PC-3 (cell line): Measurements from ENCODE around the gene HMCN2. TPM values are rescaled to one million over a fixed set of nuclear protein-coding genes. Genes with fewer than 3 reads are reported as not detected.

Experiments
- ATAC-seq: fragments of 200-7000 bp; cut with Tn5 transposase; 2 replicates; pipeline ENCODE4 v1.9.1; 2020; ENCODE audit warnings: mild to moderate bottlenecking, moderate library complexity
- BruUV-seq: library from RNA; stranded (reverse); fragments of 400-500 nt; replicated peaks from 2 replicates; lab custom pipeline; 2021; lab: Mats Ljungman, UMichigan
- CTCF ChIA-PET: fragments of 300-600 bp; sonication (Branson Sonifier 250); formaldehyde crosslinking; loops from one replicate; lab custom pipeline; 2022; ENCODE audit warnings: antibody characterized with exemption; lab: Charles Lee
- POLR2A ChIA-PET: fragments of 300-600 bp; sonication (Branson Sonifier 250); formaldehyde crosslinking; loops from one replicate; lab custom pipeline; 2022; ENCODE audit warnings: antibody characterized with exemption; ENCODE audit not compliant: unreplicated experiment; lab: Charles Lee
- DNase-seq: peaks from one replicate; pipeline ENCODE4 v3.0.0-alpha.2; 2015
- H2AFZ ChIP-seq: fragments of 300-600 bp; sonication (generic); 2 replicates; pipeline ENCODE4 v1.6.0; 2016; ENCODE audit warnings: antibody characterized with exemption, low read length
- H3F3A ChIP-seq: fragments of 300-600 bp; sonication (generic); one replicate; pipeline ENCODE4 v1.6.0; 2017; ENCODE audit warnings: antibody characterized with exemption, low read length, control low read depth, mild to moderate bottlenecking; ENCODE audit not compliant: unreplicated experiment
- H3K27ac ChIP-seq: fragments of 300-600 bp; sonication (generic); 2 replicates; pipeline ENCODE4 v1.5.1; 2016; ENCODE audit warnings: mild to moderate bottlenecking, low read length
- H3K27me3 ChIP-seq: fragments of 300-600 bp; sonication (generic); 2 replicates; pipeline ENCODE4 v1.6.1; 2016; ENCODE audit warnings: low read length, mixed read lengths
- H3K36me3 ChIP-seq: fragments of 300-600 bp; sonication (generic); 2 replicates; pipeline ENCODE4 v1.6.1; 2016; ENCODE audit warnings: low read depth, mixed run types, low read length, mixed read lengths
- H3K4me1 ChIP-seq: fragments of 300-600 bp; sonication (generic); 2 replicates; pipeline ENCODE4 v1.5.1; 2016; ENCODE audit warnings: low read length; ENCODE audit not compliant: insufficient read depth
- H3K4me2 ChIP-seq: fragments of 300-600 bp; sonication (generic); 2 replicates; pipeline ENCODE4 v1.6.0; 2016; ENCODE audit warnings: low read length
- H3K4me3 ChIP-seq: fragments of 300-600 bp; sonication (generic); 2 replicates; pipeline ENCODE4 v1.5.1; 2016; ENCODE audit warnings: mild to moderate bottlenecking, low read length, mixed read lengths
- H3K79me2 ChIP-seq: fragments of 300-600 bp; sonication (generic); 2 replicates; pipeline ENCODE4 v1.6.1; 2017; ENCODE audit warnings: low read length, mixed read lengths
- H3K9ac ChIP-seq: fragments of 300-600 bp; sonication (generic); 2 replicates; pipeline ENCODE4 v1.6.0; 2016; ENCODE audit warnings: mild to moderate bottlenecking, low read length
- H3K9me2 ChIP-seq: fragments of 300-600 bp; sonication (generic); replicated peaks from 2 replicates; pipeline ENCODE4 v1.6.1; 2016; ENCODE audit warnings: mixed run types, low read length, mixed read lengths
- H3K9me3 ChIP-seq: fragments of 300-600 bp; sonication (generic); 2 replicates; pipeline ENCODE4 v1.6.1; 2016; ENCODE audit warnings: low read length, mixed read lengths
- H4K20me1 ChIP-seq: fragments of 300-600 bp; sonication (generic); 2 replicates; pipeline ENCODE4 v1.6.1; 2016; ENCODE audit warnings: low read length, mixed read lengths
- CTCF ChIP-seq: fragments of 300-600 bp; sonication (generic); conservative IDR thresholded peaks from 2 replicates; pipeline ENCODE4 v1.5.1; 2017; ENCODE audit warnings: antibody characterized with exemption, low read depth, mild to moderate bottlenecking, low read length
- EZH2 ChIP-seq: fragments of 300-600 bp; sonication (generic); IDR thresholded peaks from one replicate; pipeline ENCODE4 v1.6.1; 2017; ENCODE audit warnings: antibody characterized with exemption, mild to moderate bottlenecking, low read length; ENCODE audit not compliant: unreplicated experiment
- EZH2phosphoT487 ChIP-seq: fragments of 300-600 bp; sonication (generic); IDR thresholded peaks from 2 replicates; pipeline ENCODE4 v1.6.1; 2018; ENCODE audit warnings: mild to moderate bottlenecking, antibody characterized with exemption, low read length, borderline replicate concordance
- intact Hi-C: fragments of 100-400 bp; cut with micrococcal nuclease; formaldehyde crosslinking; loops from 2 replicates; pipeline ENCODE4 v1.9.0; 2023
- total RNA-seq: library from RNA; depleted of rRNA; stranded (reverse); fragments of >200 nt; gene quantifications from 2 replicates; pipeline ENCODE4 v1.2.3, GENCODE V29; 2014

Gene HMCN2
- total RNA-seq, 1 experiment from 2014 or later, result 0.11 TPM

GRCh38 chr9:130479587-130479986 lies 214.0 kb downstream of the HMCN2 start:
- ChIA-PET CTCF (no interaction called here), POLR2A (no interaction called here)
- Histone ChIP-seq H3K9me3 (no peaks in the 10 kb centered on the region), H3K4me1 (no peaks in the 10 kb centered on the region), H3F3A (no peaks in the 10 kb centered on the region), H3K4me3 (no peak overlapping the region), H3K9me2 (no peaks in the 10 kb centered on the region), H3K27ac (no peak overlapping the region), H3K36me3 (no peaks in the 10 kb centered on the region), H4K20me1 (no peaks in the 10 kb centered on the region), H3K4me2 (no peak overlapping the region), H3K79me2 (no peaks in the 10 kb centered on the region), H3K9ac (no peak overlapping the region), H2AFZ (no peak overlapping the region), H3K27me3 (no peaks in the 10 kb centered on the region)
- BruUV-seq, result no TSS peak
- ATAC-seq (no peak), DNase-seq (no peak)
- TF ChIP-seq EZH2, result no peak
- no peak for TF ChIP-seq CTCF
- TF ChIP-seq EZH2phosphoT487, result no peak
- intact Hi-C loops, result no loop called here

GRCh38 chr9:130480673-130481072 lies 215.1 kb downstream of the HMCN2 start:
- no peaks in the 10 kb centered on the region for H4K20me1 ChIP-seq
- DNase-seq (no peak), ATAC-seq (no peak)
- no peaks in the 10 kb centered on the region for H3K27me3 ChIP-seq
- BruUV-seq, result no TSS peak
- H3K9ac ChIP-seq, result no peak overlapping the region
- CTCF ChIA-PET, result no interaction called here
- H3K27ac ChIP-seq, result no peak overlapping the region
- no peaks in the 10 kb centered on the region for H3K36me3 ChIP-seq
- POLR2A ChIA-PET, result no interaction called here
- H3F3A ChIP-seq, result no peaks in the 10 kb centered on the region
- H2AFZ ChIP-seq, result no peak overlapping the region
- no peak for TF ChIP-seq EZH2
- TF ChIP-seq CTCF, result peak; percentile 32; the same call in 1 of the 2 replicates
- H3K79me2 ChIP-seq, result no peaks in the 10 kb centered on the region
- no peak overlapping the region for H3K4me2 ChIP-seq
- H3K4me1 ChIP-seq, result no peaks in the 10 kb centered on the region
- no peak overlapping the region for H3K4me3 ChIP-seq
- H3K9me2 ChIP-seq, result no peaks in the 10 kb centered on the region
- no peaks in the 10 kb centered on the region for H3K9me3 ChIP-seq
- intact Hi-C loops, result no loop called here

GRCh38 chr9:130482463-130482862 lies 216.9 kb downstream of the HMCN2 start:
- no peak overlapping the region for H3K27ac ChIP-seq
- no peaks in the 10 kb centered on the region for H3K4me1 ChIP-seq
- H2AFZ ChIP-seq, result no peak overlapping the region
- BruUV-seq, result no TSS peak
- H3F3A ChIP-seq, result no peaks in the 10 kb centered on the region
- no peaks in the 10 kb centered on the region for H3K36me3 ChIP-seq
- no peaks in the 10 kb centered on the region for H4K20me1 ChIP-seq
- TF ChIP-seq EZH2phosphoT487 (no peak), EZH2 (no peak), CTCF (no peak)
- ChIA-PET POLR2A (no interaction called here), CTCF (no interaction called here)
- H3K9me2 ChIP-seq, result no peaks in the 10 kb centered on the region
- H3K79me2 ChIP-seq, result no peaks in the 10 kb centered on the region
- H3K4me2 ChIP-seq, result no peak overlapping the region
- intact Hi-C loops, result no loop called here
- ATAC-seq (no peak), DNase-seq (no peak)
- H3K27me3 ChIP-seq, result no peaks in the 10 kb centered on the region
- H3K4me3 ChIP-seq, result no peak overlapping the region
- no peaks in the 10 kb centered on the region for H3K9me3 ChIP-seq
- no peak overlapping the region for H3K9ac ChIP-seq
